CD4-positive, alpha-beta T cell treated with Interleukin-17A for 4 hours (primary cell): ENCODE data around the gene GPR135.

Experiments
- DNase-seq: peaks from one replicate; pipeline ENCODE4 v3.0.0-alpha.2; 2020; ENCODE audit warnings: mixed read lengths

The GPR135 gene

DNA sequence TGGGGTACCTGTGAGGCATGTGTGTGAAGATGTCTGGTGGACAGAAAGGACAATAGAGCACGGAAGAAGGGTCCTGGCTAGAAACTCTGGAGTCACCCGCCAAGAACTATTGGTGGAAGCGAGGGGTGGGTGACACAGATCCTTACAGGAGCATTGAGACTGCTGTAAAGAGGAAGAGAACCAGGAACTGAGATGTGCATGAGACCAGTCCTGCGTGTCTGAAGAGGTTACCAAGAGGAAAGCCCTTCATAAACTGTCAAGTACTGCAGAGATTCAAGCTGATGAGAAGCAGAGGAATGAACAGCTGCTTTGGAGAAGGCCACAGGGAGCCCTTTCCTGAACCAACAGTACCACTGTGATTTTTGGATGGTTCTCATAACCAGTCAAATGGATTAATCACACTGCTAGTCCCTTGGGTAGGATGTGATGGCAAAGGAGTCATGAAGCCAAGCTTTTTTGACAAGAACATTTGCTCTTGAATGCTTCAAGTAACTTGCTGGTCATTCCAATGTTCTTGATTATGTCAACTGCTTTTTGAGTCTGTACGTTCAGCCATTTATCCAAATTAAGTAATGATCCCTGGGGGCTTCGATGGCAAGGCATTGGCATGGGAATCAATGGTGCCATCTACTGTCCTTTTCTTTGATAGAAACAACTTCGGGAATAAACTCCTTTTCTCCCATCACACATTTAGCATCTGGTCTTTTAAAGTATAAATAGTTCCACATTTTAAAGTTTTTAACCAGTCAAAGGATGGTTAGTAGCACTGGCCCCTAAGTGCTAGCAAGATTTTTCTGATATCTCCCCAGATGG, 42.9 kb downstream of the GPR135 start:
- DNase-seq = no peak

DNA sequence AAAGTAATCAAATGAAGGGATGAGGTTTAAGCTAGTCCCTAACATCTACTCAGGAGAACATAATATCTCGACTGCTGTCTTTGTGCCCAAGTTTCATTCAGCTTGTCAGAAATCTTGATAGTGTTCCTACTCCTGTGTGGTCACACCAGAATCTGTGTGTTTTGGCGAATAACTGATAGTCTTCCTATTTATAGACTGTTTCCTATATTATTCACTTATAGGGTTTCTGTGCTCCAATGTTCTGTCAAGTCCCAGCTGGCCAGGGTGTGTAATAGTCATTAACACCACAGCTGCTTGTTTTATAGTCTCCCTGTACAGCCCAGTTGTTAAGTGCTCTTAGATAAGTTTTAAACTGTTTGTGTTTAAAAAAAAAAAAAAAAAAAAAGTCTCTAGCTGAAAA, 45.9 kb downstream of the GPR135 start:
- DNase-seq = no peak

DNA sequence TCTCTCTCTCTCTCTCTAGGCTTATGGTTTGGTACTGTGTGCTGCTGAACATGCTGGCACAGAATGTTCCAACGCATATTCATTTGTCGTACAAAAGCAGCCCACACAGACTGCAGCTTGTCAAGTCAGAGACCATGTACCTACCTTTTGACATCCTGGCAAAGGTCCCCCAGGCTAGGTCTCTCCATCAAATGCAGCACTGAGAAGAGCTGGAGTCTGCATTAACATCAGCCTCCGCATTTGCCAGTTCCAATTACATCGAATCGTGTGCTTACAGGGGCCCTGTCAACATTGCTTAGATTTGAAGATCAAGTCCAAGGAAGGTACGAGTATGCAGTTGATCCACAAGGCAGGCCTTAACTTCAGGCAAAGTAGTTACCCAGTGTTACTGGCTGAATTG, 47.9 kb downstream of the GPR135 start:
- no peak for DNase-seq

DNA sequence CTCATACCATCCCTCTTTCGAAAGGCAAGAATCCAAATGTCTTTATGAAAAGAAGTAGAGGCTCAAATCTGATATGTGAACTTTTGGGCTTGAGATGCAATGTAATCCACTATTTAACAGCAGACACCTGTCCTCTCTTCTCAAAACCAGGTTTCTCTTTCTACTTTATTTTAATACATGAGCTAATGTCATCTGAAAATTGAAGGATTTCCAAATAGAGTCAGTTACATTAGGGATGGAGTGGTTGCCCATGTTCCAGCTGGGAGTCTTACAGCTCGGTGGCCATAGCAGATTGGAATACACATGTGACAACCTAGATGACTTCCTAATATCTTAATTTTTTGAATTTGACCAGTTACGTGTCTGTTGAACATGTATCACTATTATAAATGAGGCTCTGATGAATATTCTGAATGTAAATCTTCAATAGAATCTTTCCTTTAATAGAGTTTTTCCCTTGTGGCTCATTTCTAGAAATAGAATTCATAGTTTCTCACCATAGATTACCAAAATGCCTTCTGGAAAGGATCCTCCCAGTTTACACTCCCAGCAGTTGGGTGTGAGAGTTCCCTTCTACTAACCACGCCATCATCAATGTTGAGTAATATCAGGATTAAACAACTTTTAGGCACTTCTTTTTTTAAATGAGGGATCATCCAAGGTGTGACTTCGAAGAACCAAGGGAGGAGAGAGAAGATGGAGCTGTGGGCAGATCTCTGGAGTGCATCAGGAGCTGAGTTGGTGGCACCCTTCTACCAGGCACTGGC, 49.2 kb downstream of the GPR135 start:
- DNase-seq = no peak
